GM18511 (cell line): ENCODE data around the gene OLFM1.

ENCODE experiments used
- ATAC-seq: cut with Tn5 transposase; IDR thresholded peaks from one replicate; pipeline ENCODE4 v1.9.1; 2021; ENCODE audit warnings: mild to moderate bottlenecking, moderate library complexity; ENCODE audit not compliant: unreplicated experiment

Gene OLFM1

GRCh38 chr9:135087489-135087792 is at the start of gene OLFM1:
TSS of gene OLFM1 (plus strand) at chr9:135087668. CDS start at chr9:135087990, 322 bp downstream.
- no peak for ATAC-seq

GRCh38 chr9:135038331-135038730 is 49.1 kb upstream of the OLFM1 start:
- ATAC-seq, result no peak

GRCh38 chr9:135038826-135039225 is 48.6 kb upstream of the OLFM1 start:
- ATAC-seq, result no peak

DNA sequence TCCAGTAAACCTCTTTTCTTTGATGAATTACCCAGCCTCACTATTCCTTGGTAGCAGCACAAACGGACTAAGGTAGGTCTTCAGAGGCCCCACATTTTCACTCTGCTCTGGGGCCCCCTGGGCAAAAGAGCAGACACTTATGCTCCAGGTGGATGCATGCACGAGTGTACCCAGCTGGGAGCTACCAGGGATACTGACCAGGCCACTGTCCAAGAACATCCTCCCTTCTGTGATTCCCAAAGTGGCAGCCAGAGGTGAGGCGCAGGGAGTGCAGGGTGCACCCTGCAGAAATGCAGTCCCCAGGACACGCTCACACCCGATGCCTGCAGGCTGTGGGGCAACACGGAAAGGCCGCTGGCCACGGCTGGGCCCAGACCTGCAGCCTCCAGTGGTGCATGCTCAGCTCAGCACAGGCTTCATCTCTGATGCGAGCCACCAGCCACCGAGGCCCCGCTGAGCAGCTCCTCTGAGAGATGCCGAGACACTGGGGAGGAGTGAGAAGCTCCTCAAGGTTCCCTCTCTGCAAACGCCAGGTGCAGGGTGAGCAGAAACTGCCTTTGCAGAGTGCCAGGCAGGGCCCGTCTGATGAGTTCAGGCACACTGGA is 48.1 kb upstream of the OLFM1 start:
- no peak for ATAC-seq

- ATAC-seq, result no peak
Measured at GRCh38 chr9:135039916-135040645, 47.4 kb upstream of the OLFM1 start.

DNA sequence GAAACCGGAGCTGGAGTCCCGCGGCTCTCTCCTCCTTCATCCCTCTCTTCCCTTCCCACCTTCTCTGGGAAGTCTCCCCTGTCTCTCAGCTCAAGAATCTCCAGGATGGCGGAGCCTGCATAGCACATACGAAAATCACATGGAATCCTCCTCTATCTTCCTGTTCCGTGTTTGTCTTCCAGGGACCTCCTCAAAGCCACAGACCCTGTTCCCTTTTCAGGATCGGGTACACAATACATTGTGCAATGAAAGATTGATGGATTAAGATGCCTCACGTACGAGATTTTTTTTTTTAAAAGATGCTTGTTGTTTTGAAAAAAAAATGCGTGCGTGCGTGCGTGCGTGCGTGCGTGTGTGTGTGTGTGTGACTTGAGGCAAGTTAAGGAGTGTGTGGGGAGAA is 46.6 kb upstream of the OLFM1 start:
- ATAC-seq, result no peak

- no peak for ATAC-seq
Measured at GRCh38 chr9:135043345-135043744, 44.1 kb upstream of the OLFM1 start.

DNA sequence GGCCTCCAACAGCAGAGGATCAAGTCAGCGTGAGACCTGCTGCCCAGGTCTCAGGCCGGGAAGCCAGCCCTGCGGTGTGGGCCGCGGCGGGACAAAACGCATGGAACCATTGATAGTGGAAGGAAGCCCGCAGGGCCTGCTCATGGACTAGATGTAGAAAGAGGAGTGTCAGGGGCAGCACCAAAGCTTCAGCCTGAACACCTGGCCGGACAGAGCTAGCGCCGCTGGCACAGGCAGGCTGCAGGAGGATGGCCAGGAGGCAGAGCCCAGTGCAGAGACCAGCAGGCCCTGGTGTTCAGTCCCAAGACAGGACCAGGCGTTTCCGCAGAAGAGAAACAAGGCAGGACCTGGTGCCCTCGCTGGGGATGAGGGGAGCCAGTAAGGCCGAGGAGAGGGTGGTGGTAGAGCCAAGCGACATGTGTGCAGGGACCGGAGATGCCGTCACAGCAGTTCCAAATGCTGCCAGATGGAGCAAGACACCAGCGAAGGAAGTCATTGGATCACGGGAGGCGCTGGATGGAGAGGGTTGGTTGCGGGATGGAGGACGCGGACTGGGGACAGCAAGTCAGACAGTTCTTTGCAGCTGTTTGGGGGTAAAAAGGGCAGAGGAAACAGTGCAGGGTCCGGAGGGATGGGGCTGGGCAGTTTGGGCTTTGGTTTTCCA is 42.1 kb upstream of the OLFM1 start:
- ATAC-seq, result no peak

GRCh38 chr9:135045928-135046738 is 41.3 kb upstream of the OLFM1 start:
- no peak for ATAC-seq

- ATAC-seq, result no peak
Measured at GRCh38 chr9:135046739-135047350, 40.6 kb upstream of the OLFM1 start.

GRCh38 chr9:135047521-135047920 is 39.9 kb upstream of the OLFM1 start:
- ATAC-seq, result no peak

- ATAC-seq, result no peak
Measured at GRCh38 chr9:135048046-135048757, 39.3 kb upstream of the OLFM1 start.

- ATAC-seq, result no peak
Measured at GRCh38 chr9:135048758-135049444, 38.6 kb upstream of the OLFM1 start.

DNA sequence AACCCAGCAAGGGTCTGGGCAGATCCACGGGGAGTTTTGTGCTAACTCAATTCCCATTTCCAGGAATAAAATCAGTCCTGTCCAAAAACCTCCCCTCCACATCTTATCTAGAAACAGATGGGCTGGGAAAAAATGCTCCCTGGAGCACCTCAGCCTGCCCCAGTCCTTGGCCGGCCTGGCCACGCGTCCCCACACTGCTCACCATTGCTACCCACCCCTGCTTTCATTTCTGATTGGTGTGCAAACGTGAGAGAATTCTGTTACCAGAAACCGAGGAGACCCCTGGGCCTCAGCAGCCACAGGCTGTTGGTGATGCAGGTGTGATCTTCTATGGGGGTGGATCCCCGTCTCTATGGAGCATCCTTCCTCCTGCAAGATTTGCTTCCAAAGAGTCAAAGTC is 38.0 kb upstream of the OLFM1 start:
- ATAC-seq, result no peak

DNA sequence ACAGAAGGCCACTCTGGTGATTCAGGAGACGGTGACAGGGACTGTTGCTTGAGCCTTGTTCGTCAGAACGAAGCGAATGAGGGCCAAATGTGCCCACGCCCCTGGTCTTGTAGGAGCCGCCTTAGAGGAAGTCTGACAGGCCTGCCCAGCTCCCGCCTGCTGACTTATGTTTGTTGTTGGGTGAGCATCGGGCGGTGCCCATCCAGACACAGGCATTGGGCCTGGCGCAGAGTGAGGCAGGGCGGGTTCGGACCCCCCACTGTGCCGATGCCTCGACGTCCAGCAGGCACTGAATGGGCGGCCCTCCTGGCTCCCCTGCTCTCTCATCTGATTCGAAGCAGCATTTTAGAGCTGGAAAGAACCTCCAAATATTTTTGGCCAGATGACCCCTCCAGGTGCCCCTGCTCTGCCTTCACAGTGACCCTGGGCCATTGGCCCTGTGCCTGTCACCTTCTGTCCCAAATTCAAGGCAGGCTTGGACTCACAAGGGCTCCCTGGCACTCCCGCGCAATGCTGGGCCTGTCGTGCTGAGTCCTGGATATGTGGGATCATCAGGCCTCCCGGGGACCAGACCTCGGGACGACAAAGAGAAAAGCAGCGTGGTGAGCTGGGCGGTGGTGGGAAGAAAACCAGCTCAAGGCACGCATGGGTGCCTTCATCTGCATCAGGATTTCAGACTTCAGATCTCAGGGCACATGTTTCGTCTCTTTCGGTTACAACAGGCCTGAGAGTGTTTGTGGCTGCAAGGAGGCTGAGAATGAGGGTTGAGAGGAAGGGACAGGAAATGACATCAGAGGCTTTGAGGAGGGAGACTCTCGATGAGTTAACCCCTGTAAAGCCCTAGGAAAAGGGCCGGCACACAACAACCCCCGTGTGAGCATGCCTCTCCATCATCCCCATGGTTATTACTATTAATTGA is 37.1 kb upstream of the OLFM1 start:
- ATAC-seq, result no peak

- no peak for ATAC-seq
Measured at GRCh38 chr9:135051316-135052038, 36.0 kb upstream of the OLFM1 start.

GRCh38 chr9:135053133-135053532 is 34.3 kb upstream of the OLFM1 start:
- no peak for ATAC-seq

- ATAC-seq, result no peak
Measured at GRCh38 chr9:135055181-135055580, 32.3 kb upstream of the OLFM1 start.
